Activated CD4-positive, alpha-beta T cell treated with anti-CD3 and anti-CD28 coated beads, Interleukin-2, amount 50 U/mL, for 24 hours (primary cell): ENCODE measurements around the gene MS4A18.

Source experiments
- DNase-seq, 2 donors: peaks; one replicate each; pipeline ENCODE4 v3.0.0-alpha.2; 2020; ENCODE audit warnings: low read depth in 1 of 2, low spot score in 1 of 2

MS4A18 gene

DNA sequence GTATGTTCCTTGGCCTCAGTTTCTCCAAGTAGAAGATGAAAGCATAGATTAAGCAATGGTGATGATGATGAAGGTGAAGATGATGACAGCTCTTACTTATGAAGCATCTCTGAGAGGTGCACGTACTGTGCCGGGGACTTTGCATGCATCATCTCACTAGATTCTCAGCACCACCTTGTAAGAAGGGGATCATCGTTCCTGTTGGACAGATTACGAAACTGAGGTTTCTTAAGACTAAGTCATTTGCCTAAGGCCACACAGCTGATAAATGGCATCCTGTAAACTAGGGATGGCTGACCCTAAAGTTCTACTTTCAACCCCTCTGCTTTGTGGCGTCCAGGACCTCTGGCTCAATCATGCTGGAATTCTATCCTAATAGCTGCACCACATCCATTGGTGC lies 40.8 kb downstream of the MS4A18 start:
- DNase-seq: no peak

DNA sequence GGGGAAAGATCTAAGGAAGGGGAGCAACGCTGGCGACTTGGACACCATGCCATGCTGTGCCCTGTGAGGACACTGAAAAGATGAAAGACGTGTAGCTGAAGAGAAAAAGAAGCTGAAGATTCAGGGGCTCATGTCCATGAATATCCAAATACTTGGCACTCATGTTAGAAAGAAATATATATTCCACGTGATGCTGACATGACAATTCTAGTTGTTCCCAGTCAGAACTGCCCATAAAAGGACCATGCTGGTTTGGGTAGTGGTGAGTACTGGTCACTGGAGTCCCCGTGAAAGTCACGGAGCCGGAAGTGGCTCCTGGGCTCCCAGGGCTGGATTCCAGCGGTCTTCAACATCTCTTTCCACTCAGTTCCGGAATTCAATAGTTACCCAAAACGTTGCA lies 42.0 kb downstream of the MS4A18 start:
- DNase-seq: no peak

DNA sequence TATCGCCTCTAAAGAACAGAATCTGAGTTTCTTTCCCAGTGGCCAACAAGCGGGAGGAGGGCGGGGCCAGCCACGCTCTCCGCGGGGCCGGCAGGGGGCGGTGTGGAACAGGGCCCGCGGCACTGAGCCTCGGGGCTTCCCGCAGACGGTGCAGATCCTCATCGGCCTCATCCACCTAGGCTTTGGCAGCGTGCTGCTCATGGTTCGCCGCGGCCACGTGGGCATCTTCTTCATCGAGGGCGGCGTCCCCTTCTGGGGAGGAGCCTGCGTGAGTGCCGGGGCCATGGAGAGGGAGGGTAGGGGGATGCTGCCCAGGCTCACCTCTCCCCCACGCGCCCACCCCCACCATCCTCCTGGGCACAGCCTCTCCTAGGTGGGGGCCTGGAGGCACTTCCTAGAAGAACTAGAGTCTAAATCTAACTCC lies 42.9 kb downstream of the MS4A18 start:
- DNase-seq: no peak

- no peak for DNase-seq
Observed at GRCh38 chr11:60768202-60768601, 43.7 kb downstream of the MS4A18 start.

GRCh38 chr11:60769273-60769672 lies 44.8 kb downstream of the MS4A18 start:
- no peak for DNase-seq

GRCh38 chr11:60769811-60770210 lies 45.3 kb downstream of the MS4A18 start:
- no peak for DNase-seq

DNA sequence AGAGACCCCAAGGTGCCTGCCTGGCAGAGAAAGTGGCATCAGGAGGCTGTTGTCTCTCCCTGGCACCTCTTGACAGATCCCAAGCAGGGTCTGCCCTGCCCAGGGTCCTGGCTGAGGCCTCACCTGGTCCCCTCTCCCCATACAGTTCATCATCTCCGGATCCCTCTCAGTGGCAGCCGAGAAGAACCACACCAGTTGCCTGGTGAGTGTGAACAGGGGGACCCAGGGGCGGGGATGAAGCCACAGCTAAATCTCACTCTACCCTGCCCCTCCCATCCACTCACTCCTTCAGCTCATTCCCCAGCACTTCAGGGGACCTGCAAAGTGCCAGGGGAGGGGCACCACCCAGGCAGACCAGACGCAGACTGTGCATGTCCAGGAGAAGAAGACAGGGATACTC lies 46.6 kb downstream of the MS4A18 start:
- no peak for DNase-seq

DNA sequence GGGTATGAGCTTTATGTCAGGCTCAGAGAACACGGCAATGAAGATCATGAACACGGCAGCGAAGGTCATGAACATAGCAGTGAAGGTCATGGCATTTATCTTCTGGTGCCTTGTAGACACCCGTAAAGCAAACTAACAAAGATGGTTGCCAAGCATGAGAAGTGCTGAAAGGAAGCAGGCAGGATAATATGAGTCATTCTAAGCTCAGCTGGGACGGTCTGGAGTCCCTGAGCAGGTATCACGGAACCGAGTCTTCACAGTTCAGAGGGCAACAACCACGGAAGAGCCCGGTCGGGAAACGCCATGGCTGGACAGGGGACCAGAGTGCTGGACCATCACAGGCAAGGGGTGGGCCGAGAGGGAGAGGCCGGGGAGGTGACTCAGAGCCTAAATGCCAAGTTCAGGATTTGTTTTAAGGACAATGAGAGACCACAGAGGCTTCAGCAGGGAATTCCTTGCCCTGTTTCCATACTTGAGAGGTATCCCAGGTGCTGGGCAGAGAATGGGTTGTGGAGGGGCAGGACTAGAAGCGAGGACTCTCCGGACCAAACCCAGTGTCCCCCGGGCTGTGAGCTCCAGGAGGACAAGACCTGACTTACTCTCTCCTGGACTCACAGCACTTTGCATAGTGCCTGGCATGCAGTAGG lies 47.5 kb downstream of the MS4A18 start:
- no peak for DNase-seq

GRCh38 chr11:60772666-60773065 lies 48.1 kb downstream of the MS4A18 start:
- no peak for DNase-seq

DNA sequence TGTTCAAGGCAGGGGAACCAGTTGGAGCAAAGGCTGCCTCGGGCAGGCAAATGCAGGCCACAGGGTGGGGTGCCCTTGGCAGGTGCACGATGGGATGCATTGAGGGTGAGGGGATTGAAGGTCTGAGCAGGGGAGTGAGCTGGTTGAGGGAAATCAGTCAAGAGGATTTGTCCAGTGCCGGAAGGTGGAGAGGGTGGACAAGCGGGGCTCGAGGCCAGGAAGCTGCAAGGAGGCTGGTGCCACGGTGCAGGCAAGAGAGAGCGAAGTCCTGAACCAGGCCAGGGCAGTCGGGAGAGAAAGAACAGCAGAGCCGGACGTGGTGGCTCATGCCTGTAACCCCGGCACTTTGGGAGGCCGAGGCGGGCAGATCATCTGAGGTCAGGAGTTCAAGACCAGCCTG lies 50.2 kb downstream of the MS4A18 start:
- no peak for DNase-seq

DNA sequence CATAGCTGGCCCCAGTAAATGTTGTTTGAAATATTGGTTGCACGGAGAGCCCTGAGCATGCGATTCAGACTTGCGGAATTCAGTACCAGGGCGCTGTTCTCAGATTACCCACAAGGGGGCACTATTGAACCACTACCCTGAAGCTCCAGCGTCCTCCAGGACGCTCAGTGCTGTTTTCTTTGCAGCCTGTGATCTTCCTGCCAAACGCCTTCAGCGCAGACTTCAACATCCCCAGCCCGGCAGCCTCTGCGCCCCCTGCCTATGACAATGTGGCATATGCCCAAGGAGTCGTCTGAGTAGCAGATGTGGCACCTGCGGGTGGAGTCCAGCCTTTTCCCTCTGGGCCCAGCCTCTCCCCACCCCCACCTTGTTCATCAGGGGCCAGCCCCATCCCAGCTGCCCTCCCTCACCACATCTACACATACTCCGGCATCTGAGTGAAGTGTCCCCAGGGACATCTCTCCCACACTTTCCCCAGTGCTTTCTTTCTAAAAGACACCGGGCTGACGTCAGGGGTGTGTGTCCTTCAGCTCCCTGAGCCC lies 51.0 kb downstream of the MS4A18 start:
- DNase-seq: peak; percentile 71 to 78

DNA sequence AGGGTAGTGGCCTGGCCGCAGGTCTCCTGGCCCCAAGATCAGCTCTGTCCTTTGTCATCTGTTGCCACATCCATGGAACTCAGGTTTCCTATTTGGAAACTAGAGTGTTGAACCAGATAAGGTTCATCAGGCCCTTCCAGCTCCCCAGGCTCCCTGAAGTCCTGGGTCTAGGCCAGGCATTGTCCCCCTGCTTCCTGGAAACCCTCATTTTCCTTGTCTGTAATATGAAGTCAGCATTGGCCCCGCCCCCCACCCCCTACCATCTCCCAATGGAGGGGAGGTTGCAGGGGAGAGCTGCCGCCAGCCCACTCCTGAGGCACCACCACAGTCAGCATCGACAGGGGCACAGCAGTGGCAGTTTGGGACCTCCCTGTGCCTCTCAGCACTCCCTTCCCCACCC lies 51.6 kb downstream of the MS4A18 start:
- no peak for DNase-seq

- DNase-seq: no peak
Observed at GRCh38 chr11:60777106-60777505, 52.6 kb downstream of the MS4A18 start.

- DNase-seq: no peak
Observed at GRCh38 chr11:60777572-60777971, 53.1 kb downstream of the MS4A18 start.

- DNase-seq: no peak
Observed at GRCh38 chr11:60780065-60780464, 55.5 kb downstream of the MS4A18 start.

DNA sequence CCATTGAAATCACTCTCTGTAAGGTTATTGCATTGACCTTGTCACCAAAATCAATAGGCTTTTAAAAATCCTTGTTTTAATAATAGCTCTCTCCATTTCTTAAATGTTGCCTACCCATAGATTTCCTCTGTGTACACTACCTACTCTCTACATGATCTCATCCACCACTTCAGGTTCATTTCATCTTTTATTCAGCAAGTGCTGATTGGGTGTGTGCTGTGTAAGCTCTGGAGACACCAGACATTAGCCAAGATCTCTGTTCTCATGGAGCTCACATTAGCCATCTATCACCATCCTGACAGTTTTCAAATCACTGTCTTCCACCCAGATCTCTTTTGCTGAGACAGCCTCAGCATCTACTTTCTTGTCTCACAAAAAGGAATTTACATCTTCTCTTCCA lies 56.3 kb downstream of the MS4A18 start:
- DNase-seq: no peak

- DNase-seq: no peak
Observed at GRCh38 chr11:60781286-60781980, 56.9 kb downstream of the MS4A18 start.

GRCh38 chr11:60781981-60782316 lies 57.4 kb downstream of the MS4A18 start:
- DNase-seq: no peak

- DNase-seq: no peak
Observed at GRCh38 chr11:60782393-60783140, 58.0 kb downstream of the MS4A18 start.

DNA sequence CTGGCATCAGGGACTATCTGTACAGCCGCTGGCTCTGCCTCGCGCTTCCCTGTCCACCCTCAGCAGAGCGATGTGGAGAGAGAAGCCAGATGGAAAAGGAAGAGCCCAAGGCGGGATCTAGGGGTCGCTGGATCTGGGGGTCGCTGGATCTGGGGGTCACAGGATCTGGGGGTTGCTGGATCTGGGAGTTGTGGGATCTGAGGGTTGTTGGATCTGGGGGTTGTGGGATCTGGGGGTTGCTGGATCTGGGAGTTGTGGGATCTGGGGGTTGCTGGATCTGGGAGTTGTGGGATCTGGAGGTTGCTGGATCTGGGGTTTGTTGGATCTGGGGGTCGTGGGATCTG lies 58.6 kb downstream of the MS4A18 start:
- DNase-seq: no peak

- DNase-seq: no peak
Observed at GRCh38 chr11:60783911-60784310, 59.4 kb downstream of the MS4A18 start.

DNA sequence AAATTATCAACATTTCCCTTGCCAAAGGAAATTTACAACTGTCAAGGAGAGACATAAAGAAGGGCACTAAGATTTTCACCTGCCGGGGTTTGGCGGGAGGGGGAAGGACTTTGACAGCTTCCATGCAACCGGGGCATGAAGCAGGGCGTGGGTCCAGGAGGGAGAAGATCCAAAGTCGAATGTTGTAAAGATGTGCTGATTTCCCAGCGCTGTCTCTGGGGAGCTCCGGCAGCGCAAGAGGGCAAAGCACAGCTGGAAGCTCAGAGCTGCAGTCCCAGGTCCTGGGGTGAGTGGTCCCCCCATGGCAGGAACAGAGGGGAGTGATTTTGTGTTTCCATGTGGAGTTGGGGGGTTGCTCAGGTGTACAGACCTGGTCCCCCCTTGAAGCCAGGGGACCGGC lies 60.6 kb downstream of the MS4A18 start, which contains the start of gene MS4A10:
MS4A10 (plus strand) TSS at position 198 of the 400 bp plus-strand sequence. CDS start 5,003 bp downstream, outside the sequence.
- DNase-seq: no peak
